Measurements from ENCODE around the gene OR2H2.

Gene OR2H2

DNA sequence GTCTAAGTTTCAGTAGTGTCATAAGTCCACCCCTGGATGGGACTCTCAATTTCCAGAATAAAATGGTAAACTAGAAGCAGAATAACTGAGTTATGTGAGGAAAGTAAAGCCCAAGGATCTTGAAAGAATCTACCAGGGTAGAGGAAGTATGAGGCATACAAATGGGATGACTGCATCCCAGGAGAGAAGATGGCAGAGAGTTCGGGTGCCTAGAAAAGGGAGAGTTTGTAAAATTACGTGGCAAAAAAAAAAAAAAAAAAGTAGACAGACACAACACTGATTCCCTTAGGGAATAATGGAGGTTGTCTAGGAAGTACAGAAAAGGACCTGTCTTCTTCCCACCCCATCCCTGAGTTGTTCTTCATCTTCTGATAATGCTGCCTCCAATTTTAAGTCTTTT, 44.6 kb downstream of the OR2H2 start:
- no peak for DNase-seq (ENCODE audit: low read depth)

DNA sequence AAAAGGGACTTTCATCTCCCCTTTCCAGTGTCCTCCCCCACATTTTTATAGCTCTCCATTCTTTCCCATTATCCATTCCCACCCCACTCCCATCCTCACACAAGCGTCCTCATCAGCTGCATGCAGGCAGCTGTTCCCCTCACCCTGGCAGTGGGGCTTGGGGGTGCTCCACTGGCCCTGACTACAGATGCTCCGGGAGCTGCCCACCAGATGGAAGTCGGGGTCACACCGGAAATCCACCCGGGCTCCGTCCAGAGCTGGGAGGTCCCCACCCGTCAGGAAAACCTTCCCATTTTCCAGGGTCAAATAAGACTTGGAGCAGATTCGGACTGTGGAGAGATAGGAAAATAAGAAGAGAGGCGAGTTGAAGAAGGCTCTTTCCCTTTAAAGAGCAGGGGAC, 45.4 kb downstream of the OR2H2 start:
- DNase-seq (ENCODE audit: low read depth): no peak

DNA sequence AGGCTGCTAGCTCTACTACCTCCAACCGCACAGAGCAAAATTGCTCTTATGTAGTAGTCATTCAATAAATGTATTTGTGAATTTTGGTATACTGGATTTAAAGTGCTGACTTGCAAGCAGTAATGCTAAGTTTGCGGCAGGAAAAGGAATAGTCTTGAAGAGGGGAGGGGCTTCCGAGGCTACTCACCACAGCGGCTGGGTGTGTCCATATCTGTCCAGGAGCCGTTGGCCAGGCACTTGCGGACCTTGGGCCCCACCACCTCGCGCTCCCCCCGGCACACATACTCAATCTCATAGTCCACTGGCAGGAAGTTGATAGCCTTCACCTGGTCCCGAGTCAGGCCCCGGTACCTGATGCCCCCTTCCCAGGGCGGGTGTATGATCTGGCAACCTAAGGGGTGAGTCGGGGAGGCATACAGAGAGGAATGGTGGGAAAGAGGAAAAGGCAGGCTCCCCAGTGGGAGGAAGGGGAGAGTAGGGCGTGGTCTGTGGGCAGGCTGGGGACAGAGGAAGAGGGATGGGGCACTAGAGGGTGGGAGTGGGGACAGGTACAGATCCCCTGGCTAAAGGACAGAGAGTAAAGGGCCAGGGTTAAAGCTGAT, 46.4 kb downstream of the OR2H2 start:
- DNase-seq (ENCODE audit: low read depth): no peak

DNA sequence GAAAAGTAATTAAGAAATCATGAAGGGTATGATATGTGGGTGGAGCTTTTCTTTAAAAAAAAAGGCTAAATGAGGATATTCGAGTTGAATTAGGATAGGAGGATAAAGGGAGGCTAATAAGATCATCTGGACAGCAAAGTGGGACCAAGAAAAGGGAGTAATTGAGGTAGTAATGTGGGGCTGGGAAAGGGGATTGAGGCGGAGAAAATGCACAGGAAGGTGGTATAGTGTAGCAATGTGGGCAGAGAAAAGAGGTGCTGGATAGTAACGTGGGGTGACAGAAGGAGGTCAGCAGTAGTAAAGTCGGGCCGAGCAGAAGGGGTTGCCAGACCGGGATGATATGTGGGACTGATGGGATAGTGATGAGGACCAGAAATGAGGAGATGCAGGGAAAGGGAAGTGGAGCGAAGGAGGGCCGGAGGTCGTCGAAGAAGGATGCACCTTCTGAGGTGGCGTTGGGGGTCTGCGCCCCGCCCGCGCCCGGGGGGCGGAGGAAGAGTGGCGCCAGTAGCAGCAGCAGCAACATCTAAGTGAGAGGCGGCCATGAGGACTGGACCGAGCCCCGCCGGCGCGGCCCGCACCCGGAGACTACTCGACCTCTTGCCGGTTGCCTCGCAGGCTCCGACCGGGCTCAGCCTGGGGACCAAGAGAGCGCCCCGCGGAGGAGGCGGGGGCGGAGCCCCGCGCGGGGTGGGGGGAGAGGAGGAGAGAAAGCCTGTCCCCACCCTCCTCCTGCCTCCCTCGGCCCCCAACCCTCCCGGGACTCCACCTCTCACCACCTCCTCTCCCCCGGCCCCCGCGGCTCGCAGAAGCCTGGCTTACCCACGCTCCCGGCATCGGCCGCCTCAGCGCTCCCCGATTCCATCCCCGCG, 47.2 kb downstream of the OR2H2 start:
- peak; percentile 37 for DNase-seq (ENCODE audit: low read depth)

DNA sequence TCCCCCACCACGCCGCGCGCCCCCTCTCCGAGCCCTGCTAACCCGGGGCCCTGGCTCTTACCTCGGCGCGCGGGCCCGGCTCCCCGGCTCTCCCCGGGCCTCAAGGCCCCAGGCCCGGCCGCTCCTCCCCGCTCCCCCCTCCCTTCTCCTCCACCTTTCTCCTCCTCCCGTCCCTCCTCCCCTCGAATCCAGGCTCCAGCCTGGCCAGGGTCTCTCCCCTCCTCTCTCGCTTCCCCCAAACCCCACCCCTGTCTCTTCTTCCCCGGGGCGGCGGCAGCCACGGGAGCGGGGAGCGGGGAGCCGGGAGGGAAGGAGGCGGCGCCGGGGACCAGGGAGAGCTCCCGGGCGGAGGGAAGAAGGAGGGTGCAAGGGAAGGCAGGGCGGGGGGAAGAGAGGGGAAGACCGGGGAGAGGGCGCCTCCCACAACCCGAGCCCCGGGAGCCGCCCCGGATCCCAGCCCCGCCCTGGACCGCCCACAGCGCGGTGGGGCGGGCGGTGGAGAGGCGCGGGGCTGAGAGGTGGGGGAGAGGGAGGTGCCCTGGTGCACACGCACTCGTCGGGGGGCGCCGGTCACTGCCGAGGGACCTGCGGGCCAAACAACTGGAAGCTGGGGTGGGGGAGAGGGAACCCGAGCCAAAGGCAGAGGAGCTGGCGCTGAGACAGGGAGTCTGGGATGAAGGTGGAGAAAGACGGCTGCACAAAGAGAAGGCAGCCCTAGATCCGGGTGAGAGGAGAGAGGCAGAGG, 48.0 kb downstream of the OR2H2 start, which contains the start of gene GABBR1:
GABBR1 (minus strand) TSS at position 395 of the 745 bp plus-strand sequence. CDS start 798 bp downstream, outside the sequence.
- DNase-seq (ENCODE audit: low read depth): peak; percentile 32

DNA sequence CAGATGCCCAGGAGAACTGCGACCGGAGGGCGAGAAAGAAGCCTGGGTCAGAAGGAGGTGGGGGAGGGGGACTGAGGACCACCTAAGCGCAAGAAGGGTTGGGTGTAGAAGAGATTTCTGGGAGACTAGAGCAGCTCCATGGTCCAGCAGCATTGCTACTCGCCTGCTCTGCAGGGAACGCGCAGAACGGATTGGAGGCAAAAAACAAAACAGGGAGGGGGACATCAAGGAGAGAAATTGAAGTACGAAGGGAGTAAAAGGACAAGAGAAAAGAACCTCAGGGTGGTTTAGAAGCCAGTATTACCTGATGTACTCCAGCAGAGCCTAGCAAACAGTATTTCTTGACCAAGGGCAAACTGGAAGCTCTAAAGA, 48.6 kb downstream of the OR2H2 start:
- no peak for DNase-seq (ENCODE audit: low read depth)

DNA sequence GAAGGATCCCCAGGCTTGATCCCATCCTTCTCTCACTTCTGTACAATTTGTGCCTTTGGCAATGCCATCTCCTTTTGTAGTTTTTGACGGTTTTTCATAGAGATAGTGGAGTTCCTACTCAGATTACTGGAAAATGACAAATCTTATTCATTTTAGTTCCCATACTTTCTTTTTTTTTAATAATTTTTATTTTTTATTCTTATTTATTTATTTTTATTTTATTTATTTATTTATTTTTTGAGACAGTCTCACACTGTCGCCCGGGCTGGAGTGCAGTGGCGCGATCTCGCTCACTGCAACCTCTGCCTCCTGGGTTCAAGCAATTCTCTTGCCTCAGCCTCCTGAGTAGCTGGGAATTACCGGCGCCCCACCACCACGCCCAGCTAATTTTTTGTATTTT, 52.3 kb downstream of the OR2H2 start:
- DNase-seq (ENCODE audit: low read depth): no peak
